Transverse colon (tissue), 4 donors: ENCODE data around the gene OR4D10. TPM values are rescaled to one million over a fixed set of nuclear protein-coding genes. Genes with fewer than 3 reads are reported as not detected.

Experiments
- DNase-seq: peaks from one replicate; pipeline ENCODE4 v3.0.0-alpha.2; 2019
- H3K27ac ChIP-seq, 4 donors: fragments of 200-600 bp; sonication (generic); 2 replicates each; pipeline ENCODE4 v1.5.1; 2016 to 2018; ENCODE audit warnings: inconsistent platforms in 4 of 4
- H3K27me3 ChIP-seq: fragments of 200-600 bp; sonication (generic); 2 replicates; pipeline ENCODE4 v1.5.1; 2017; ENCODE audit warnings: inconsistent platforms
- H3K36me3 ChIP-seq, 4 donors: fragments of 200-600 bp; sonication (generic); 2 replicates each; pipeline ENCODE4 v1.5.1; 2017 to 2019; ENCODE audit warnings: inconsistent platforms in 4 of 4
- H3K4me1 ChIP-seq, 4 donors: fragments of 200-600 bp; sonication (generic); 2 replicates each; pipeline ENCODE4 v1.5.1; 2017 to 2020; ENCODE audit warnings: inconsistent platforms in 4 of 4
- H3K4me3 ChIP-seq, 4 donors: fragments of 200-600 bp; sonication (generic); 1 replicate in 1 of 4; 2 replicates in 3 of 4; pipeline versions ENCODE4 v1.5.1 to v1.6.1; 2017 to 2019; ENCODE audit warnings: inconsistent platforms in 4 of 4
- H3K9me3 ChIP-seq, 2 donors: fragments of 200-600 bp; sonication (generic); 2 replicates each; pipeline ENCODE4 v1.5.1; 2017 to 2019; ENCODE audit warnings: inconsistent platforms in 2 of 2
- CTCF ChIP-seq, 5 experiments: fragments of 200-600 bp in 3 of 5; fragments of 450-650 bp in 2 of 5; sonication (generic) in 3 of 5; IDR thresholded peaks; 1 replicate in 2 of 5; 2 replicates in 3 of 5; pipeline ENCODE4 v1.5.1; 2016 to 2017; ENCODE audit warnings: antibody characterized with exemption in 5 of 5, inconsistent platforms in 3 of 5, mild to moderate bottlenecking in 2 of 5, moderate library complexity in 1 of 5
- EP300 ChIP-seq: sonication (generic); formaldehyde crosslinking; IDR thresholded peaks from one replicate; pipeline ENCODE4 v1.6.1; 2017; ENCODE audit warnings: antibody characterized with exemption, low read depth
- POLR2A ChIP-seq: fragments of 450-650 bp; IDR thresholded peaks from one replicate; pipeline ENCODE4 v1.6.1; 2016; ENCODE audit warnings: antibody characterized with exemption, mild to moderate bottlenecking, moderate library complexity
- POLR2AphosphoS5 ChIP-seq, 3 donors: sonication (generic); formaldehyde crosslinking; IDR thresholded peaks; one replicate each; pipeline ENCODE4 v1.6.1; 2016; ENCODE audit warnings: antibody characterized with exemption in 3 of 3
- WGBS, 2 donors: methylation state at CpG; one replicate each; pipeline ENCODE4 v1.1.5; 2018; ENCODE audit warnings: low coverage in 1 of 2; 5-methylcytosine and 5-hydroxymethylcytosine counted together
- in situ Hi-C, 4 donors: fragments of 200-750 bp; cut with MboI; loops; one replicate each; pipeline versions ENCODE4 v1.15.0 to v1.15.1; 2017; ENCODE audit warnings: low sequenced_read_pairs in 3 of 4, low pct_ligation_motif_present in 1 of 4, low pct_unique_long_range_greater_than_20kb in 1 of 4
- intact Hi-C: fragments of 100-400 bp; cut with DNase I; formaldehyde crosslinking; loops from one replicate; pipeline ENCODE4 v1.15.1; 2023; ENCODE audit warnings: low total_unique reads
- total RNA-seq, 4 donors: library from RNA; depleted of rRNA; stranded (reverse); fragments of >200 nt; gene quantifications; one replicate each; pipeline ENCODE4 v1.1.0, GENCODE V29; 2016

Gene OR4D10
- total RNA-seq, 4 donors from 2014 or later, result not detected

DNA sequence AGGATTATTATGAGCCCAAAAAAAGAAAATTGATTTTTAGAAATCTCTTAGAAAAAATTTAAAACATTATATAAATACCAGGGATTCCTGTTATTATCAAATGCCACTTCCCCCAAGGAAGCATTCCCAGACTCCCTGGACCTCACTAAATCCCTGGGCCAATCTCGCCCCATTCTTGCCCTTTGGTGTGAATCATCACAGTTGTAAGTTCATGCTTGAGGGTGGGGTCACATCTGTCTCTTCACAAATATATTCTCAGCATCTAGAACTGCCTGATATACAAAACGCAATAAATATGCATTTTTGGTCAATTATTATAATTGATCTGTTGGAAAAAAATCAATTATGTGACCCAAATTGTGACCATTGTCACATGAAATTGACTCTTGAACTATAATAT lies 24.6 kb upstream of the OR4D10 start:
- Histone ChIP-seq H3K36me3 (no peaks in the 10 kb centered on the region), H3K27me3 (no peaks in the 10 kb centered on the region), H3K4me3 (no peak overlapping the region), H3K27ac (no peak overlapping the region), H3K9me3 (no peaks in the 10 kb centered on the region), H3K4me1 (no peaks in the 10 kb centered on the region)
- intact Hi-C loops, result no loop called here
- DNase-seq, result no peak
- in situ Hi-C loops, result loop anchor here in 2 of 4 donors (10.0 to 25.0 kb wide), 2 partner anchors 56 to 286 kb away; partner anchors contain the start of genes DTX4 (in 1 of the 2) and OR4D11 (in 1 of the 2)
- no peak for TF ChIP-seq CTCF (IDR thresholded peaks at IDR 0.05)
- TF ChIP-seq POLR2AphosphoS5 (IDR thresholded peaks at IDR 0.05), result no peak
- TF ChIP-seq POLR2A, result no peak
- TF ChIP-seq EP300, result no peak
- WGBS, 2 donors, result 78 to 83% methylated on average over 2 of the region's 2 CpGs

DNA sequence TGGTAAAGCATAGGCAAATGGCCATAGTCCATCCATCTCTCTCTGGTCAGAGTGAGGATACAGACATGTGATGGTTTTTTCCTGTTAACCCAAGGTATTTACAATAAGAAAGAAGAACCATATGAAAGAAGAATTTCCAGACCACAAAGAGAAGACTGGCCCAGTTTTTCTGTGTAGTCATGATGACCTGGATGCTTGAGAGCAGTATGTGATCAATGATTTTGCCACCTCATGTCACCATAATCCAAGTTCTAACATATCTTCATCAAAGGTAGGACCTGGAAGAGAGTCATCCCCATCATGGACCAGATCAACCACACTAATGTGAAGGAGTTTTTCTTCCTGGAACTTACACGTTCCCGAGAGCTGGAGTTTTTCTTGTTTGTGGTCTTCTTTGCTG lies 16.5 kb upstream of the OR4D10 start, which contains the start of gene OR4D6:
Gene OR4D6, plus strand, starts transcription at position 301 of the 400 bp plus-strand sequence. Its CDS starts 0 bp downstream, at position 301.
- Histone ChIP-seq H3K27ac (no peak within 1 kb of the TSS), H3K9me3 (no peaks in the 10 kb centered on the region), H3K4me1 (no peaks in the 10 kb centered on the region), H3K4me3 (no peak within 1 kb of the TSS), H3K36me3 (no peaks in the 10 kb centered on the region), H3K27me3 (no peaks in the 10 kb centered on the region)
- in situ Hi-C loops (no loop called here), intact Hi-C loops (loop anchor here (10.0 kb wide), 1 partner anchor 1288 kb away; no protein-coding TSS in a partner anchor)
- 96 to 100% methylated on average over 1 to 2 of the region's 2 CpGs for WGBS, 2 donors
- TF ChIP-seq CTCF (IDR thresholded peaks at IDR 0.05), result no peak
- TF ChIP-seq POLR2AphosphoS5 (IDR thresholded peaks at IDR 0.05), result no peak
- TF ChIP-seq EP300, result no peak
- TF ChIP-seq POLR2A, result no peak
- no peak for DNase-seq

DNA sequence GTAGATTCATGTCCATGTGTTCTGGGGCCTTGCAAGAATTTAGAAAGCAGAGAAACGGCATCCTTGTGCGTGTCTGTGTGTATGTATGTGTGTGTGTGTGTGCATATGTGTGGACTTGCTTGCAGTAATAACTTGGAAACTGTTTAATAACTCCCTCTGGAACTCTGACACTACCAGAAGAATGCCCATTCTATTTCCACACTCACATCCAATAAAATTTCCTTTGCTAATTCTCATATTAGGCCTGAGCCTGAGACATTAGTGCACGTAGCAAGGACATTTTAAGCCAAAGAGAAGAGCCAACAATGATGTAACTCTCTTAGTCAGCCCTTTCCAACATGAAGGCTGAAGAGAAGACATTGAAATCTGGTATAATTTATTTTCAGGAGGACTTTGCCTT lies 13.2 kb upstream of the OR4D10 start:
- 85 to 100% methylated on average over 1 to 3 of the region's 3 CpGs for WGBS, 2 donors
- no peak overlapping the region for H3K4me3 ChIP-seq
- in situ Hi-C loops, result no loop called here
- no peak overlapping the region for H3K27ac ChIP-seq
- no peaks in the 10 kb centered on the region for H3K36me3 ChIP-seq
- no peaks in the 10 kb centered on the region for H3K4me1 ChIP-seq
- intact Hi-C loops, result loop anchor here (10.0 kb wide), 1 partner anchor 1285 kb away; no protein-coding TSS in a partner anchor
- no peak for DNase-seq
- no peak for TF ChIP-seq EP300
- no peak for TF ChIP-seq CTCF (IDR thresholded peaks at IDR 0.05)
- no peak for TF ChIP-seq POLR2AphosphoS5 (IDR thresholded peaks at IDR 0.05)
- TF ChIP-seq POLR2A, result no peak
- H3K9me3 ChIP-seq, result no peaks in the 10 kb centered on the region
- no peaks in the 10 kb centered on the region for H3K27me3 ChIP-seq

DNA sequence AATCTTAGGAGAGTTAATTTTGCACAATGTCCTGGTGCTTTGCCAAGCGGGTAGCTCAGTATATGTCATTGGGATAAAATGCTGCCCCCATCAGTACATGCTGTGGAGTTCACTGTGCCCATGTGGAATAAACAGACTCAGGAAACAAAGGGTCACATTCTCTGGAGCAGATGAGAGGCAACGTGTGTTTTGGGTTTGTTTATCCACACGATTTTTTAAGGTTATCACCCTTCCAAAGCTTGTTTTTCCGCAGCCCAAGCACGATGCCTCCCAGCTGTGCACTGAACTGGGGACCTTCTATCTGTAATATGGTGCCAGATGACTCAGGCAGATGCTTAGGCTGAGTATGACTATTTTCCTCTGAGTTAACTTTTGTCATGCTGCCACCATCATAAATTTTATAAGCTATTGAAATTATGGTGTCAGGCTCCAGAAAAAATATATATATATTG lies 9.9 kb upstream of the OR4D10 start:
- DNase-seq, result no peak
- in situ Hi-C loops, result no loop called here

More for the DNA sequence above, 9.9 kb upstream of the OR4D10 start:
- H3K4me1 ChIP-seq, result no peaks in the 10 kb centered on the region
- H3K9me3 ChIP-seq, result no peaks in the 10 kb centered on the region
- H3K36me3 ChIP-seq, result no peaks in the 10 kb centered on the region
- TF ChIP-seq POLR2AphosphoS5 (IDR thresholded peaks at IDR 0.05), result no peak
- TF ChIP-seq POLR2A, result no peak
- no peak for TF ChIP-seq EP300
- no peak for TF ChIP-seq CTCF (IDR thresholded peaks at IDR 0.05)
- no peak overlapping the region for H3K27ac ChIP-seq
- H3K27me3 ChIP-seq, result no peaks in the 10 kb centered on the region
- WGBS, 2 donors, result 45 to 49% methylated on average over 4 to 5 of the region's 5 CpGs
- H3K4me3 ChIP-seq, result no peak overlapping the region
- intact Hi-C loops, result no loop called here
